HCT116 (cell line): ENCODE results near the gene PLA2G4C.

Source experiments
- CBX3 ChIP-seq: IDR thresholded peaks from 2 replicates; pipeline ENCODE4 v1.6.1; 2012; ENCODE audit warnings: low read depth
- CTCF ChIP-seq, 3 experiments: fragments of 200-600 bp in 1 of 3; sonication (generic) in 1 of 3; IDR thresholded peaks in 2 of 3; conservative IDR thresholded peaks in 1 of 3; 2 replicates each; pipeline ENCODE4 v1.5.1; 2012 to 2017; ENCODE audit warnings: low read depth in 2 of 3, low read length in 2 of 3, antibody characterized with exemption in 1 of 3, borderline replicate concordance in 1 of 3, control low read depth in 1 of 3, mild to moderate bottlenecking in 1 of 3, mixed read lengths in 1 of 3, mixed run types in 1 of 3, moderate library complexity in 1 of 3; ENCODE audit not compliant: insufficient read depth in 1 of 3
- ELF1 ChIP-seq: IDR thresholded peaks from 2 replicates; pipeline ENCODE4 v1.6.1; 2012; ENCODE audit warnings: low read depth, borderline replicate concordance
- EZH2 ChIP-seq: fragments of 200-600 bp; sonication (generic); IDR thresholded peaks from 2 replicates; pipeline ENCODE4 v1.6.1; 2017; ENCODE audit warnings: antibody characterized with exemption, mixed run types
- JUND ChIP-seq: IDR thresholded peaks from 2 replicates; pipeline ENCODE4 v1.6.1; 2012
- MAX ChIP-seq: IDR thresholded peaks from 2 replicates; pipeline ENCODE4 v1.6.1; 2012
- POLR2A ChIP-seq: IDR thresholded peaks from 2 replicates; pipeline ENCODE4 v1.7.0; 2011; ENCODE audit warnings: borderline replicate concordance; ENCODE audit not compliant: insufficient read depth, insufficient read length; ENCODE audit errors: extremely low read depth
- POLR2AphosphoS5 ChIP-seq: IDR thresholded peaks from 2 replicates; pipeline ENCODE4 v1.6.1; 2011; ENCODE audit warnings: mild to moderate bottlenecking, low read depth, low read length, moderate library complexity
- RAD21 ChIP-seq: IDR thresholded peaks from 2 replicates; pipeline ENCODE4 v1.6.1; 2012; ENCODE audit warnings: low read depth, mild to moderate bottlenecking
- SIN3A ChIP-seq: IDR thresholded peaks from 2 replicates; pipeline ENCODE4 v1.6.1; 2012; ENCODE audit warnings: low read depth
- YY1 ChIP-seq: IDR thresholded peaks from 2 replicates; pipeline ENCODE4 v1.6.1; 2011; ENCODE audit warnings: low read length, low read depth, moderate library complexity, mild to moderate bottlenecking; ENCODE audit not compliant: insufficient replicate concordance; ENCODE audit errors: extremely low read depth

- TF ChIP-seq POLR2AphosphoS5 (no peak), EZH2 (no peak), MAX (no peak), CTCF (IDR thresholded peaks at IDR 0.05 in 2 of 3, conservative IDR thresholded peaks at IDR 0.05 in 1 of 3; ENCODE audit: borderline replicate concordance in 1 of 3, insufficient read depth in 1 of 3, low read depth in 2 of 3, low read length in 2 of 3) (no peak), SIN3A (no peak), ELF1 (no peak), JUND (no peak), POLR2A (no peak), YY1 (no peak), CBX3 (no peak), RAD21 (no peak)
These were observed 57.5 kb downstream of the PLA2G4C start for GRCh38 chr19:48053076-48053475.
